Neural cell (in vitro differentiated cells): ENCODE results near the gene IGSF9B. TPM values are rescaled to one million over a fixed set of nuclear protein-coding genes. Genes with fewer than 3 reads are reported as not detected.

Experiments used
- H2AFZ ChIP-seq: fragments of 200-600, 300-800 bp; sonication (generic), shearing (Covaris generic); 2 replicates; pipeline ENCODE4 v1.6.0; 2014; ENCODE audit warnings: low read depth, mild to moderate bottlenecking, antibody characterized with exemption, low read length, moderate library complexity
- H3F3A ChIP-seq: fragments of 200-600 bp; shearing (Covaris generic); 2 replicates; pipeline ENCODE4 v1.6.1; 2016; ENCODE audit warnings: mild to moderate bottlenecking, moderate library complexity, mixed read lengths, antibody characterized with exemption, low read length; ENCODE audit not compliant: insufficient read depth, poor library complexity, severe bottlenecking
- H3K27ac ChIP-seq: fragments of 200-600, 300-800 bp; sonication (generic), shearing (Covaris generic); 2 replicates; pipeline ENCODE4 v1.5.1; 2014; ENCODE audit warnings: mild to moderate bottlenecking, low read length, moderate library complexity
- H3K27me3 ChIP-seq: fragments of 300-800, 200-600 bp; sonication (generic), shearing (Covaris generic); 2 replicates; pipeline ENCODE4 v1.6.0; 2014; ENCODE audit warnings: mild to moderate bottlenecking, low read depth, low read length, moderate library complexity; ENCODE audit not compliant: insufficient read depth
- H3K36me3 ChIP-seq: fragments of 300-800, 200-600 bp; sonication (generic), shearing (Covaris generic); 2 replicates; pipeline ENCODE4 v1.5.1; 2014; ENCODE audit warnings: mild to moderate bottlenecking, antibody characterized with exemption, low read length, moderate library complexity; ENCODE audit not compliant: insufficient read depth
- H3K4me2 ChIP-seq: fragments of 300-800, 200-600 bp; sonication (generic), shearing (Covaris generic); 2 replicates; pipeline ENCODE4 v1.6.0; 2014; ENCODE audit warnings: mild to moderate bottlenecking, low read length
- H3K4me3 ChIP-seq: fragments of 300-800, 200-600 bp; sonication (generic), shearing (Covaris generic); 2 replicates; pipeline ENCODE4 v1.5.1; 2014; ENCODE audit warnings: mild to moderate bottlenecking, low read length, moderate library complexity
- H3K79me2 ChIP-seq: fragments of 200-600 bp; shearing (Covaris generic); replicated peaks from 2 replicates; pipeline ENCODE4 v1.6.0; 2014; ENCODE audit warnings: mild to moderate bottlenecking, low read length, moderate library complexity; ENCODE audit not compliant: insufficient read depth
- H3K9ac ChIP-seq: fragments of 300-800, 200-600 bp; sonication (generic), shearing (Covaris generic); 2 replicates; pipeline ENCODE4 v1.6.1; 2016; ENCODE audit warnings: mild to moderate bottlenecking, low read length, mixed read lengths
- H3K9me2 ChIP-seq: fragments of 200-600 bp; shearing (Covaris generic); 2 replicates; pipeline ENCODE4 v1.6.1; 2016; ENCODE audit warnings: mild to moderate bottlenecking, low read length, mixed read lengths; ENCODE audit not compliant: insufficient read depth
- H3K9me3 ChIP-seq: fragments of 200-600, 300-800 bp; sonication (generic), shearing (Covaris generic); 2 replicates; pipeline ENCODE4 v1.6.1; 2016; ENCODE audit warnings: mild to moderate bottlenecking, mixed run types, low read length, moderate library complexity, mixed read lengths
- H4K20me1 ChIP-seq: fragments of 200-600 bp; shearing (Covaris generic); 2 replicates; pipeline ENCODE4 v1.6.1; 2016; ENCODE audit warnings: mild to moderate bottlenecking, mixed run types; ENCODE audit not compliant: insufficient read depth
- CTCF ChIP-seq: fragments of 450-650 bp; IDR thresholded peaks from 2 replicates; pipeline ENCODE4 v1.5.1; 2014; ENCODE audit warnings: antibody characterized with exemption, mild to moderate bottlenecking, moderate library complexity; ENCODE audit not compliant: poor library complexity, severe bottlenecking
- EP300 ChIP-seq: fragments of 450-650 bp; conservative IDR thresholded peaks from 2 replicates; pipeline ENCODE4 v1.6.1; 2014; ENCODE audit warnings: antibody characterized with exemption, mild to moderate bottlenecking, moderate library complexity; ENCODE audit not compliant: poor library complexity, severe bottlenecking
- EZH2 ChIP-seq: fragments of 200-600, 300-800 bp; shearing (Covaris generic), sonication (generic); IDR thresholded peaks from 2 replicates; pipeline ENCODE4 v1.6.1; 2014; ENCODE audit warnings: antibody characterized with exemption, low read length, borderline replicate concordance, mild to moderate bottlenecking; ENCODE audit not compliant: insufficient read depth, poor library complexity, severe bottlenecking
- MXI1 ChIP-seq: fragments of 450-650 bp; conservative IDR thresholded peaks from 2 replicates; pipeline ENCODE4 v1.6.1; 2014; ENCODE audit warnings: antibody characterized with exemption, mild to moderate bottlenecking; ENCODE audit not compliant: poor library complexity, severe bottlenecking
- POLR2AphosphoS5 ChIP-seq: IDR thresholded peaks from 2 replicates; pipeline ENCODE4 v1.6.1; 2012
- RAD21 ChIP-seq: fragments of 450-650 bp; conservative IDR thresholded peaks from 2 replicates; pipeline ENCODE4 v1.6.1; 2014; ENCODE audit warnings: antibody characterized with exemption, mild to moderate bottlenecking, moderate library complexity
- SMC3 ChIP-seq: fragments of 450-650 bp; conservative IDR thresholded peaks from 2 replicates; pipeline ENCODE4 v1.6.1; 2014; ENCODE audit warnings: antibody characterized with exemption, mild to moderate bottlenecking, moderate library complexity; ENCODE audit not compliant: poor library complexity
- TAF1 ChIP-seq: IDR thresholded peaks from 2 replicates; pipeline ENCODE4 v1.6.1; 2012; ENCODE audit warnings: low read depth
- polyA plus RNA-seq: library from polyadenylated mRNA; depleted of rRNA; stranded (reverse); fragments of >200 nt; gene quantifications from 2 replicates; pipeline ENCODE4 v1.2.3, GENCODE V29; 2014
- TF ChIP-seq, protein P1 (sequence below): IDR thresholded peaks from 2 replicates; pipeline ENCODE4 v1.6.1; 2012; ENCODE audit warnings: borderline replicate concordance

The IGSF9B gene
- polyA plus RNA-seq, 1 donor from 2014 or later: 2.3 TPM

DNA sequence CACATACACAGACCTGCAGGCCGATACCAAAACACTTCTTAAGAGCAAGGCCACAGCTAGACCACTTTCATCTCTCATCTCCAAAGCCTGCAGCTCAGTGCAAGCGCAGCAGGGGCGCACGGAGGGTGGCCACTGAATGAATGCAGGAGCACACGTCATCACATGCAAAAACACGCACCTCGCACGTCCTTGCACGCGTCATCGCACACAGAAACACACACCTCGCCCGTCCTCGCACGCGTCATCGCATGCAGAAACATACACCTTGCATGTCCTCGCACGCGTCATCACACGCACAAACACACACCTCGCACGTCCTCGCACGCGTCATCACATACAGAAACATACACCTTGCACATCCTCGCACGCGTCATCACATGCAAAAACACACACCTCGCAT is 17.2 kb downstream of the IGSF9B start:
- Histone ChIP-seq H3K9me3 (no peaks in the 10 kb centered on the region), H4K20me1 (no peaks in the 10 kb centered on the region), H3K4me2 (no peak overlapping the region), H3K27ac (no peak overlapping the region), H3K4me3 (no peak overlapping the region), H2AFZ (no peak overlapping the region), H3K9me2 (no peaks in the 10 kb centered on the region), H3K79me2 (no peaks in the 10 kb centered on the region), H3K36me3 (peaks cover 5% of the 10 kb centered on the region), H3K27me3 (no peaks in the 10 kb centered on the region), H3K9ac (no peak overlapping the region), H3F3A (no peaks in the 10 kb centered on the region)
- TF ChIP-seq, protein P1, sequence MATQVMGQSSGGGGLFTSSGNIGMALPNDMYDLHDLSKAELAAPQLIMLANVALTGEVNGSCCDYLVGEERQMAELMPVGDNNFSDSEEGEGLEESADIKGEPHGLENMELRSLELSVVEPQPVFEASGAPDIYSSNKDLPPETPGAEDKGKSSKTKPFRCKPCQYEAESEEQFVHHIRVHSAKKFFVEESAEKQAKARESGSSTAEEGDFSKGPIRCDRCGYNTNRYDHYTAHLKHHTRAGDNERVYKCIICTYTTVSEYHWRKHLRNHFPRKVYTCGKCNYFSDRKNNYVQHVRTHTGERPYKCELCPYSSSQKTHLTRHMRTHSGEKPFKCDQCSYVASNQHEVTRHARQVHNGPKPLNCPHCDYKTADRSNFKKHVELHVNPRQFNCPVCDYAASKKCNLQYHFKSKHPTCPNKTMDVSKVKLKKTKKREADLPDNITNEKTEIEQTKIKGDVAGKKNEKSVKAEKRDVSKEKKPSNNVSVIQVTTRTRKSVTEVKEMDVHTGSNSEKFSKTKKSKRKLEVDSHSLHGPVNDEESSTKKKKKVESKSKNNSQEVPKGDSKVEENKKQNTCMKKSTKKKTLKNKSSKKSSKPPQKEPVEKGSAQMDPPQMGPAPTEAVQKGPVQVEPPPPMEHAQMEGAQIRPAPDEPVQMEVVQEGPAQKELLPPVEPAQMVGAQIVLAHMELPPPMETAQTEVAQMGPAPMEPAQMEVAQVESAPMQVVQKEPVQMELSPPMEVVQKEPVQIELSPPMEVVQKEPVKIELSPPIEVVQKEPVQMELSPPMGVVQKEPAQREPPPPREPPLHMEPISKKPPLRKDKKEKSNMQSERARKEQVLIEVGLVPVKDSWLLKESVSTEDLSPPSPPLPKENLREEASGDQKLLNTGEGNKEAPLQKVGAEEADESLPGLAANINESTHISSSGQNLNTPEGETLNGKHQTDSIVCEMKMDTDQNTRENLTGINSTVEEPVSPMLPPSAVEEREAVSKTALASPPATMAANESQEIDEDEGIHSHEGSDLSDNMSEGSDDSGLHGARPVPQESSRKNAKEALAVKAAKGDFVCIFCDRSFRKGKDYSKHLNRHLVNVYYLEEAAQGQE: no peak
- TF ChIP-seq TAF1 (no peak), MXI1 (no peak), POLR2AphosphoS5 (no peak), RAD21 (no peak), CTCF (no peak), SMC3 (no peak)

GRCh38 chr11:133938166-133938565 is 18.6 kb downstream of the IGSF9B start:
- H3K4me3 ChIP-seq: no peak overlapping the region
- TF ChIP-seq TAF1 (no peak), RAD21 (no peak), EZH2 (no peak)
- H3K9me3 ChIP-seq: no peaks in the 10 kb centered on the region
- H3K9me2 ChIP-seq: no peaks in the 10 kb centered on the region
- no peak overlapping the region for H3K27ac ChIP-seq
- H2AFZ ChIP-seq: no peak overlapping the region
- no peaks in the 10 kb centered on the region for H3K27me3 ChIP-seq
- H3K9ac ChIP-seq: no peak overlapping the region
- no peaks in the 10 kb centered on the region for H3F3A ChIP-seq
- H4K20me1 ChIP-seq: no peaks in the 10 kb centered on the region
- peaks cover 5% of the 10 kb centered on the region for H3K36me3 ChIP-seq
- H3K79me2 ChIP-seq: no peaks in the 10 kb centered on the region
- no peak overlapping the region for H3K4me2 ChIP-seq

DNA sequence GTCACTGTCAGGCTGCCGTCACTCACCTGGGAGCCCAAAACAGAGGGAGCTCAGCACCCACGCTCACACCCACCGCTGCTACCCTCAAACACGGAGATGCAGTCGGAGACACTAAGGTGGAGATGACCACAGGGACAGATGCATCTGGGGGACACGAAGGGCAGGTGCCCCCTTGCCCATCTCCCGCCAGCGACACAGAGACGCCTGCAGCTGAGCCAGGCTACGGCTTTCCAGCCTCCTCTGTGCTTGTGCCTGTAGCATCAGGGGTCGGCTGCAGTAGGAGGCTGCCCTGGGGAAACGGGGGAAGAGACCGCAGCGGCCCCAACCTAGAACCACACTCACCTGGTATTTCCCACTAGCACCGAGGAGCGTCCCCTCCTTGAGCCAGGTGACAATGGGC is 19.3 kb downstream of the IGSF9B start:
- no peaks in the 10 kb centered on the region for H3K9me3 ChIP-seq
- no peak overlapping the region for H3K4me3 ChIP-seq
- H4K20me1 ChIP-seq: no peaks in the 10 kb centered on the region
- no peak overlapping the region for H2AFZ ChIP-seq
- no peaks in the 10 kb centered on the region for H3K27me3 ChIP-seq
- H3K9me2 ChIP-seq: no peaks in the 10 kb centered on the region
- H3K4me2 ChIP-seq: no peak overlapping the region
- no peaks in the 10 kb centered on the region for H3F3A ChIP-seq
- TF ChIP-seq CTCF: no peak
- TF ChIP-seq EP300: no peak
- no peak for TF ChIP-seq EZH2
- TF ChIP-seq POLR2AphosphoS5: no peak
- TF ChIP-seq, protein P1: no peak
- no peak for TF ChIP-seq TAF1
- TF ChIP-seq RAD21: no peak
- no peak for TF ChIP-seq MXI1
- TF ChIP-seq SMC3: no peak
- no peak overlapping the region for H3K9ac ChIP-seq
- no peak overlapping the region for H3K27ac ChIP-seq
- peaks cover 5% of the 10 kb centered on the region for H3K36me3 ChIP-seq
- H3K79me2 ChIP-seq: no peaks in the 10 kb centered on the region
